RWPE2 (cell line): Measurements from ENCODE around the gene CSNK1G2.

Source experiments
- ATAC-seq: fragments of 200-7000 bp; cut with Tn5 transposase; 3 replicates; pipeline ENCODE4 v1.9.1; 2021; ENCODE audit warnings: low read depth
- DNase-seq: peaks from one replicate; pipeline ENCODE4 v3.0.0-alpha.2; 2020; ENCODE audit warnings: low spot score
- H3K27ac ChIP-seq: fragments of 450-650 bp; 2 replicates; pipeline ENCODE4 v1.5.1; 2017; ENCODE audit warnings: mild to moderate bottlenecking; ENCODE audit not compliant: poor library complexity, severe bottlenecking
- H3K27me3 ChIP-seq: fragments of 250-450 bp; sonication (Bioruptor Pico); 2 replicates; pipeline ENCODE4 v1.5.1; 2021; ENCODE audit warnings: mild to moderate bottlenecking, moderate library complexity; ENCODE audit not compliant: insufficient read depth, poor library complexity, severe bottlenecking
- H3K36me3 ChIP-seq: fragments of 250-450 bp; sonication (Bioruptor Pico); 2 replicates; pipeline ENCODE4 v1.5.1; 2020; ENCODE audit warnings: low read depth, mild to moderate bottlenecking, moderate library complexity
- H3K4me1 ChIP-seq: fragments of 250-450 bp; sonication (Bioruptor Pico); 2 replicates; pipeline ENCODE4 v1.5.1; 2021; ENCODE audit warnings: mild to moderate bottlenecking, moderate library complexity; ENCODE audit not compliant: insufficient read depth, poor library complexity, severe bottlenecking
- H3K4me3 ChIP-seq: fragments of 250-450 bp; sonication (Bioruptor Pico); 2 replicates; pipeline ENCODE4 v1.5.1; 2021; ENCODE audit warnings: mild to moderate bottlenecking, moderate library complexity; ENCODE audit not compliant: severe bottlenecking
- H3K9me3 ChIP-seq: fragments of 250-450 bp; sonication (Bioruptor Pico); 2 replicates; pipeline ENCODE4 v1.5.1; 2021; ENCODE audit warnings: mild to moderate bottlenecking, moderate library complexity; ENCODE audit not compliant: severe bottlenecking
- TF ChIP-seq, protein P1 (sequence below): fragments of 450-650 bp; IDR thresholded peaks from one replicate; pipeline ENCODE4 v1.5.1; 2017; ENCODE audit warnings: mild to moderate bottlenecking, moderate library complexity; ENCODE audit not compliant: poor library complexity, severe bottlenecking

Gene CSNK1G2

DNA sequence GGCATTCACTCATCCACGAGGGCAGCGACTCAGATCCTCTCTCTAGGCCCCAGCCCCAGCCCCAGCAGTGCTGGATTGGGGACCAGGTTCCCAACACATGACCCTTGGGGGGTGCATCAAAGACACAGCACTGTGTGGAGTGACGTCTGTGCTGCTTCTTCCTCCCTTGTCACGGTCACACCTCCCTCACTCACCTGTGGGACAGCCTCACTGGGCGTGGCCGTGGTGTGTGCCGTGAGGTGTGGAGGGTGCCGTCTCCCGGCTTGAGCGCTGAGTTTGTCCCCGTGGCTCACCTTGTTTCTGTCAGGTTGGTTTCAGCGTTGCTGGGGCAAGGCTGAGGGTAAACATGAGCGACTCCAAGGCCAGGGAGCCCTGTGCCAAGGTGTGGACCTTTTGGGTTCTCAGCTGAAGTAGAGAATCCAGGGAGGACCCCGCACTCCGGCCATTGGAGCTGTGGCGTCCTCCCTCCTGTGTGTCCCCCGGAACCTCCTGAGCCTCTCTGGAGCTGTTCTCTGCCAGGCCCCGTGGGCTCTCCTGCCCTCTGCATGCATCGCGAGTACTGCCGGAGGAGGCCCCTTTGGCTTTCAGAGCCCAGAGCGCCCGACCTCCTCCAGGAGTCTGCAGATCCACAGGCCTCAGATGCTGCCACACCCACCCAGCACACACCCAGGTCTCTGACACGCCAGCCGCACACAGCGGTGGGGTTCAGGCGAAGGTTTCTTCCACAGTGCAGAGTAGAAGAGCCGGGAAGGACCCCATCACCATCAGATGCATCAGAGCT lies 33.6 kb downstream of the CSNK1G2 start:
- no peak overlapping the region for H3K4me3 ChIP-seq
- DNase-seq (no peak), ATAC-seq (no peak)
- H3K27ac ChIP-seq: no peak overlapping the region
- H3K4me1 ChIP-seq: peaks cover 6% of the 10 kb centered on the region
- H3K36me3 ChIP-seq: peaks cover 24% of the 10 kb centered on the region
- no peaks in the 10 kb centered on the region for H3K9me3 ChIP-seq
- H3K27me3 ChIP-seq: no peaks in the 10 kb centered on the region
- TF ChIP-seq, protein P1, sequence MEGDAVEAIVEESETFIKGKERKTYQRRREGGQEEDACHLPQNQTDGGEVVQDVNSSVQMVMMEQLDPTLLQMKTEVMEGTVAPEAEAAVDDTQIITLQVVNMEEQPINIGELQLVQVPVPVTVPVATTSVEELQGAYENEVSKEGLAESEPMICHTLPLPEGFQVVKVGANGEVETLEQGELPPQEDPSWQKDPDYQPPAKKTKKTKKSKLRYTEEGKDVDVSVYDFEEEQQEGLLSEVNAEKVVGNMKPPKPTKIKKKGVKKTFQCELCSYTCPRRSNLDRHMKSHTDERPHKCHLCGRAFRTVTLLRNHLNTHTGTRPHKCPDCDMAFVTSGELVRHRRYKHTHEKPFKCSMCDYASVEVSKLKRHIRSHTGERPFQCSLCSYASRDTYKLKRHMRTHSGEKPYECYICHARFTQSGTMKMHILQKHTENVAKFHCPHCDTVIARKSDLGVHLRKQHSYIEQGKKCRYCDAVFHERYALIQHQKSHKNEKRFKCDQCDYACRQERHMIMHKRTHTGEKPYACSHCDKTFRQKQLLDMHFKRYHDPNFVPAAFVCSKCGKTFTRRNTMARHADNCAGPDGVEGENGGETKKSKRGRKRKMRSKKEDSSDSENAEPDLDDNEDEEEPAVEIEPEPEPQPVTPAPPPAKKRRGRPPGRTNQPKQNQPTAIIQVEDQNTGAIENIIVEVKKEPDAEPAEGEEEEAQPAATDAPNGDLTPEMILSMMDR: no peak

GRCh38 chr19:1975162-1975480 lies 34.1 kb downstream of the CSNK1G2 start:
- Histone ChIP-seq H3K4me1 (peaks cover 3% of the 10 kb centered on the region), H3K36me3 (peaks cover 24% of the 10 kb centered on the region), H3K27ac (no peak overlapping the region), H3K4me3 (no peak overlapping the region), H3K9me3 (no peaks in the 10 kb centered on the region), H3K27me3 (no peaks in the 10 kb centered on the region)
- ATAC-seq: no peak
- no peak for DNase-seq
- TF ChIP-seq, protein P1: no peak

- H3K27ac ChIP-seq: no peak overlapping the region
- TF ChIP-seq, protein P1: no peak
- H3K36me3 ChIP-seq: peaks cover 34% of the 10 kb centered on the region
These were observed 36.1 kb downstream of the CSNK1G2 start for GRCh38 chr19:1977120-1977519.

GRCh38 chr19:1978346-1978894 lies 37.4 kb downstream of the CSNK1G2 start:
- Histone ChIP-seq H3K27ac (no peak overlapping the region), H3K9me3 (no peaks in the 10 kb centered on the region), H3K4me3 (no peak overlapping the region), H3K27me3 (no peaks in the 10 kb centered on the region), H3K36me3 (peaks cover 40% of the 10 kb centered on the region), H3K4me1 (no peaks in the 10 kb centered on the region)
- TF ChIP-seq, protein P1: no peak
- DNase-seq (no peak), ATAC-seq (no peak)

More at GRCh38 chr19:1977120-1977519, 36.1 kb downstream of the CSNK1G2 start:
- DNase-seq (no peak), ATAC-seq (no peak)
- Histone ChIP-seq H3K27me3 (no peaks in the 10 kb centered on the region), H3K9me3 (no peaks in the 10 kb centered on the region), H3K4me3 (no peak overlapping the region), H3K4me1 (no peaks in the 10 kb centered on the region)

DNA sequence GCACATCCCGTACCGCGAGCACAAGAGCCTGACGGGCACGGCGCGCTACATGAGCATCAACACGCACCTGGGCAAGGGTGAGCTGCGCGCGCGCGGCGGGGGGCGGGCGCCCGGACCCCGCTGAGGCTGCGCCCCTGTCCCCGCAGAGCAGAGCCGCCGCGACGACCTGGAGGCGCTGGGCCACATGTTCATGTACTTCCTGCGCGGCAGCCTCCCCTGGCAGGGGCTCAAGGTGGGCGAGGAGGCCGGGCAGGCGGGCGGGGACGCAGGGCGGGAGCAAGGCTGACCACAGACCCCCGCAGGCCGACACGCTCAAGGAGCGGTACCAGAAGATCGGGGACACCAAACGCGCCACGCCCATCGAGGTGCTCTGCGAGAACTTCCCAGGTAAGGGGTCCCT lies 38.0 kb downstream of the CSNK1G2 start:
- Histone ChIP-seq H3K27me3 (no peaks in the 10 kb centered on the region), H3K36me3 (peaks cover 40% of the 10 kb centered on the region), H3K27ac (no peak overlapping the region), H3K4me1 (no peaks in the 10 kb centered on the region), H3K4me3 (no peak overlapping the region), H3K9me3 (no peaks in the 10 kb centered on the region)
- TF ChIP-seq, protein P1: no peak
- DNase-seq (no peak), ATAC-seq (no peak)
